NCI-H2107 (cell line): ENCODE measurements around the gene CLEC1A.

Source experiments
- DNase-seq: peaks from one replicate; lab custom pipeline; 2025; lab: John Stamatoyannopoulos, UW

Gene CLEC1A

GRCh38 chr12:10098791-10099190 lies at the start of gene CLEC1A:
TSS of gene CLEC1A (minus strand) at chr12:10098985. CDS start at chr12:10098922, 63 bp downstream.
- no peak for DNase-seq

- DNase-seq, result no peak
Measured at GRCh38 chr12:10147714-10148403, 49.1 kb upstream of the CLEC1A start.

GRCh38 chr12:10142976-10143589 lies 44.3 kb upstream of the CLEC1A start:
- DNase-seq, result no peak

- no peak for DNase-seq
Measured at GRCh38 chr12:10140001-10140400, 41.2 kb upstream of the CLEC1A start.

- no peak for DNase-seq
Measured at GRCh38 chr12:10136637-10137205, 37.9 kb upstream of the CLEC1A start.

- no peak for DNase-seq
Measured at GRCh38 chr12:10135126-10135525, 36.3 kb upstream of the CLEC1A start.

- DNase-seq, result no peak
Measured at GRCh38 chr12:10132850-10133370, 34.1 kb upstream of the CLEC1A start.

- DNase-seq, result no peak
Measured at GRCh38 chr12:10131111-10131690, 32.4 kb upstream of the CLEC1A start.

GRCh38 chr12:10130042-10130441 lies 31.3 kb upstream of the CLEC1A start, which contains the start of gene CLEC7A:
TSS of gene CLEC7A (minus strand) at chr12:10130199. CDS start at chr12:10130082, 117 bp downstream.
- DNase-seq, result no peak

GRCh38 chr12:10128687-10129086 lies 29.9 kb upstream of the CLEC1A start:
- DNase-seq, result no peak

GRCh38 chr12:10126413-10126812 lies 27.6 kb upstream of the CLEC1A start:
- DNase-seq, result no peak

GRCh38 chr12:10122689-10123088 lies 23.9 kb upstream of the CLEC1A start:
- DNase-seq, result no peak

GRCh38 chr12:10121278-10121677 lies 22.5 kb upstream of the CLEC1A start:
- no peak for DNase-seq

- DNase-seq, result no peak
Measured at GRCh38 chr12:10119066-10119465, 20.3 kb upstream of the CLEC1A start.

GRCh38 chr12:10115890-10116289 lies 17.1 kb upstream of the CLEC1A start:
- no peak for DNase-seq

GRCh38 chr12:10115311-10115710 lies 16.5 kb upstream of the CLEC1A start:
- DNase-seq, result no peak

GRCh38 chr12:10113920-10114319 lies 15.1 kb upstream of the CLEC1A start:
- DNase-seq, result no peak

GRCh38 chr12:10113075-10113474 lies 14.3 kb upstream of the CLEC1A start:
- no peak for DNase-seq

- no peak for DNase-seq
Measured at GRCh38 chr12:10111451-10111850, 12.7 kb upstream of the CLEC1A start.

- no peak for DNase-seq
Measured at GRCh38 chr12:10110256-10110844, 11.6 kb upstream of the CLEC1A start.

- DNase-seq, result no peak
Measured at GRCh38 chr12:10102322-10102721, 3.5 kb upstream of the CLEC1A start.

GRCh38 chr12:10101648-10102220 lies 2.9 kb upstream of the CLEC1A start:
- DNase-seq, result no peak
